NCI-H1694 treated with DMSO at 0.1 percent for 48 hours (cell line): ENCODE data around the gene STON2.
A peak's percentile ranks its signal among the peaks of the same experiment; 100 is the strongest.
"Not testable (repeated sequence)": the region's sequence is repeated elsewhere in the genome, so short reads cannot be mapped to it uniquely, and the experiment has no call there.

Experiments used
- DNase-seq: peaks from one replicate; lab custom pipeline; 2025; lab: John Stamatoyannopoulos, UW

The STON2 gene

GRCh38 chr14:81400202-81400678, at the start of gene STON2:
Gene STON2, minus strand, starts transcription at chr14:81400324. Its CDS starts 1,942 bp downstream, at chr14:81398382.
- DNase-seq: peak; percentile 61

- no peak for DNase-seq
Observed at GRCh38 chr14:81449576-81449975, 49.5 kb upstream of the STON2 start.

GRCh38 chr14:81449114-81449513, 49.0 kb upstream of the STON2 start:
- no peak for DNase-seq

GRCh38 chr14:81447021-81447764, 47.1 kb upstream of the STON2 start:
- no peak for DNase-seq

- no peak for DNase-seq
Observed at GRCh38 chr14:81446279-81447007, 46.3 kb upstream of the STON2 start.

GRCh38 chr14:81441626-81442134, 41.6 kb upstream of the STON2 start:
- no peak for DNase-seq

- no peak for DNase-seq
Observed at GRCh38 chr14:81440041-81440440, 39.9 kb upstream of the STON2 start.

- DNase-seq: no peak
Observed at GRCh38 chr14:81437244-81437643, 37.1 kb upstream of the STON2 start.

GRCh38 chr14:81436296-81437138, 36.4 kb upstream of the STON2 start:
- peak; percentile 84 for DNase-seq

GRCh38 chr14:81435391-81436295, 35.5 kb upstream of the STON2 start:
- peak; percentile 74 for DNase-seq

GRCh38 chr14:81435048-81435390, 34.9 kb upstream of the STON2 start:
- DNase-seq: peak; percentile 73

- DNase-seq: no peak
Observed at GRCh38 chr14:81434230-81434629, 34.1 kb upstream of the STON2 start.

GRCh38 chr14:81433378-81433777, 33.3 kb upstream of the STON2 start:
- no peak for DNase-seq

- no peak for DNase-seq
Observed at GRCh38 chr14:81432219-81432661, 32.1 kb upstream of the STON2 start.

- DNase-seq: no peak
Observed at GRCh38 chr14:81430235-81430634, 30.1 kb upstream of the STON2 start.

- DNase-seq: not testable (repeated sequence)
Observed at GRCh38 chr14:81429749-81430148, 29.6 kb upstream of the STON2 start.

- DNase-seq: no peak
Observed at GRCh38 chr14:81429028-81429427, 28.9 kb upstream of the STON2 start.

- no peak for DNase-seq
Observed at GRCh38 chr14:81427348-81428058, 27.4 kb upstream of the STON2 start.

GRCh38 chr14:81423504-81423903, 23.4 kb upstream of the STON2 start:
- DNase-seq: no peak

- DNase-seq: no peak
Observed at GRCh38 chr14:81418057-81418790, 18.1 kb upstream of the STON2 start.
